Keratinocyte (primary cell): Measurements from ENCODE around the gene MED9. TPM values are rescaled to one million over a fixed set of nuclear protein-coding genes. Genes with fewer than 3 reads are reported as not detected.

Experiments used
- DNase-seq: peaks from one replicate; pipeline ENCODE4 v3.0.0-alpha.2; 2011; ENCODE audit warnings: low read depth, missing footprints, low spot score
- FAIRE-seq: peaks from 2 replicates; lab custom pipeline; 2011; peaks lifted over from hg19 to GRCh38; lab: Jason Lieb, UNC
- H2AFZ ChIP-seq: 2 replicates; pipeline ENCODE4 v1.6.0; 2012; ENCODE audit warnings: low read length, control low read depth, inconsistent platforms; ENCODE audit not compliant: control insufficient read depth
- H3K27ac ChIP-seq: 2 replicates; pipeline ENCODE4 v1.5.1; 2011; ENCODE audit warnings: low read length; ENCODE audit not compliant: control insufficient read depth, insufficient read depth
- H3K27me3 ChIP-seq: 3 replicates; pipeline ENCODE4 v1.6.0; 2011; ENCODE audit warnings: low read length; ENCODE audit not compliant: control insufficient read depth, insufficient read depth; ENCODE audit errors: extremely low read depth
- H3K36me3 ChIP-seq, 2 experiments: 2 replicates in 1 of 2; 3 replicates in 1 of 2; pipeline ENCODE4 v1.5.1; 2011; ENCODE audit warnings: low read length in 2 of 2, mild to moderate bottlenecking in 1 of 2; ENCODE audit not compliant: control insufficient read depth in 2 of 2, insufficient read depth in 2 of 2; ENCODE audit errors: extremely low read depth in 1 of 2
- H3K4me1 ChIP-seq: 3 replicates; pipeline ENCODE4 v1.5.1; 2011; ENCODE audit warnings: low read length; ENCODE audit not compliant: control insufficient read depth, insufficient read depth; ENCODE audit errors: extremely low read depth
- H3K4me2 ChIP-seq: 3 replicates; pipeline ENCODE4 v1.6.0; 2011; ENCODE audit warnings: low read depth, low read length; ENCODE audit not compliant: control insufficient read depth, insufficient read depth; ENCODE audit errors: extremely low read depth
- H3K4me3 ChIP-seq, 3 experiments: fragments of 200-600 bp in 1 of 3; sonication (generic) in 1 of 3; 2 replicates in 2 of 3; 3 replicates in 1 of 3; pipeline ENCODE4 v1.5.1; 2011 to 2016; ENCODE audit warnings: low read length in 3 of 3, mild to moderate bottlenecking in 3 of 3, control low read depth in 2 of 3, inconsistent platforms in 1 of 3, low read depth in 1 of 3, mixed read lengths in 1 of 3, mixed run types in 1 of 3, moderate library complexity in 1 of 3; ENCODE audit not compliant: control insufficient read depth in 2 of 3, insufficient read depth in 2 of 3; ENCODE audit errors: extremely low read depth in 1 of 3
- H3K79me2 ChIP-seq: 2 replicates; pipeline ENCODE4 v1.6.0; 2012; ENCODE audit warnings: low read length; ENCODE audit not compliant: control insufficient read depth, insufficient read depth
- H3K9ac ChIP-seq: 3 replicates; pipeline ENCODE4 v1.6.0; 2011; ENCODE audit warnings: low read length; ENCODE audit not compliant: control insufficient read depth, insufficient read depth; ENCODE audit errors: extremely low read depth
- H3K9me1 ChIP-seq: 3 replicates; pipeline ENCODE4 v1.6.0; 2011; ENCODE audit warnings: low read length; ENCODE audit not compliant: control insufficient read depth, insufficient read depth; ENCODE audit errors: extremely low read depth
- H3K9me3 ChIP-seq: 2 replicates; pipeline ENCODE4 v1.5.1; 2012; ENCODE audit warnings: low read depth, low read length; ENCODE audit not compliant: control insufficient read depth
- H4K20me1 ChIP-seq: 3 replicates; pipeline ENCODE4 v1.6.0; 2011; ENCODE audit warnings: low read length; ENCODE audit not compliant: control insufficient read depth, insufficient read depth; ENCODE audit errors: extremely low read depth
- EZH2 ChIP-seq: IDR thresholded peaks from one replicate; pipeline ENCODE4 v1.6.1; 2012; ENCODE audit warnings: inconsistent platforms, mild to moderate bottlenecking, low read length, moderate library complexity
- dilution Hi-C: fragments of 300-500 bp; cut with MboI; formaldehyde crosslinking; loops from one replicate; pipeline ENCODE4 v1.7.0; 2020; ENCODE audit warnings: low sequenced_read_pairs; ENCODE audit not compliant: extremely low pct_ligation_motif_present
- polyA plus RNA-seq, 5 experiments: library from polyadenylated mRNA; depleted of rRNA in 3 of 5; stranded (reverse) in 3 of 5; stranded (forward) in 1 of 5; unstranded in 1 of 5; fragments of >200 nt; gene quantifications; 1 replicate in 1 of 5; 2 replicates in 3 of 5; 3 replicates in 1 of 5; pipeline versions ENCODE4 v1.2.1 to v1.2.3, GENCODE V29; 2011 to 2012; ENCODE audit warnings: missing spikeins in 2 of 5, low read depth in 1 of 5, low replicate concordance in 1 of 5
- TF ChIP-seq, protein P1 (sequence below), 3 experiments: IDR thresholded peaks in 1 of 3; conservative IDR thresholded peaks in 1 of 3; optimal IDR thresholded peaks in 1 of 3; 2 replicates in 2 of 3; 3 replicates in 1 of 3; pipeline versions ENCODE3 to v1.5.1; 2011; ENCODE audit warnings: low read length in 3 of 3, mild to moderate bottlenecking in 3 of 3, moderate library complexity in 2 of 3, control low read depth in 1 of 3, inconsistent platforms in 1 of 3; ENCODE audit not compliant: insufficient read depth in 2 of 3; ENCODE audit errors: extremely low read depth in 1 of 3

Gene MED9
- polyA plus RNA-seq, 1 donor (not counting 4 experiments of a cell fraction or from before 2014, with no cell fraction given): 6.9 TPM

DNA sequence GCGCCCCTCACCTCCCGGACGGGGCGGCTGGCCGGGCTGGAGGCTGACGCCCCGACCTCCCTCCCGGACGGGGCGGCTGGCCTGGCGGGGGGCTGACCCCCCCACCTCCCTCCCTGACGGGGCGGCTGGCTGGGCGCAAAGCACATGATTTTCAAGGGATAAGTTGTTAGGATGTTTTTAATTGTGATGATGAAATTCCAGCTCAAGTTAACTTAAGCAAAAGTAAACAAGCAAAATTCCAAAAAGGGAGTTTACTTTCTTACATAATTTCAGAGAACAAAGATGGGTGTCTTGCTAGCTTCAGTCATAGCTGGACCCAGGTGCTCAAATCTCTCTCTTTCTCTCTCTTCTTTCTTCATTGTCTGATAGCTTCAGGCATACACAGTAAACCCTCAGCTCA lies 33.6 kb upstream of the MED9 start:
- H3K4me2 ChIP-seq: no peak overlapping the region
- no peak for DNase-seq
- H3K4me1 ChIP-seq: no peaks in the 10 kb centered on the region
- no peak for FAIRE-seq
- H3K36me3 ChIP-seq: no peaks in the 10 kb centered on the region
- no peak overlapping the region for H3K4me3 ChIP-seq
- H3K79me2 ChIP-seq: no peaks in the 10 kb centered on the region
- H3K27ac ChIP-seq: no peak overlapping the region
- H3K9me1 ChIP-seq: no peaks in the 10 kb centered on the region
- H3K27me3 ChIP-seq: peaks cover 9% of the 10 kb centered on the region
- no peaks in the 10 kb centered on the region for H3K9me3 ChIP-seq
- peaks cover 4% of the 10 kb centered on the region for H4K20me1 ChIP-seq
- H3K9ac ChIP-seq: no peak overlapping the region
- H2AFZ ChIP-seq: no peak overlapping the region
- dilution Hi-C loops: no loop called here
- TF ChIP-seq, protein P1, sequence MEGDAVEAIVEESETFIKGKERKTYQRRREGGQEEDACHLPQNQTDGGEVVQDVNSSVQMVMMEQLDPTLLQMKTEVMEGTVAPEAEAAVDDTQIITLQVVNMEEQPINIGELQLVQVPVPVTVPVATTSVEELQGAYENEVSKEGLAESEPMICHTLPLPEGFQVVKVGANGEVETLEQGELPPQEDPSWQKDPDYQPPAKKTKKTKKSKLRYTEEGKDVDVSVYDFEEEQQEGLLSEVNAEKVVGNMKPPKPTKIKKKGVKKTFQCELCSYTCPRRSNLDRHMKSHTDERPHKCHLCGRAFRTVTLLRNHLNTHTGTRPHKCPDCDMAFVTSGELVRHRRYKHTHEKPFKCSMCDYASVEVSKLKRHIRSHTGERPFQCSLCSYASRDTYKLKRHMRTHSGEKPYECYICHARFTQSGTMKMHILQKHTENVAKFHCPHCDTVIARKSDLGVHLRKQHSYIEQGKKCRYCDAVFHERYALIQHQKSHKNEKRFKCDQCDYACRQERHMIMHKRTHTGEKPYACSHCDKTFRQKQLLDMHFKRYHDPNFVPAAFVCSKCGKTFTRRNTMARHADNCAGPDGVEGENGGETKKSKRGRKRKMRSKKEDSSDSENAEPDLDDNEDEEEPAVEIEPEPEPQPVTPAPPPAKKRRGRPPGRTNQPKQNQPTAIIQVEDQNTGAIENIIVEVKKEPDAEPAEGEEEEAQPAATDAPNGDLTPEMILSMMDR (optimal IDR thresholded peaks at IDR 0.05 in 1 of 3, IDR thresholded peaks at IDR 0.05 in 1 of 3, conservative IDR thresholded peaks at IDR 0.05 in 1 of 3; ENCODE audit: extremely low read depth in 1 of 3, insufficient read depth in 2 of 3, low read length in 3 of 3): no peak
- TF ChIP-seq EZH2: no peak

DNA sequence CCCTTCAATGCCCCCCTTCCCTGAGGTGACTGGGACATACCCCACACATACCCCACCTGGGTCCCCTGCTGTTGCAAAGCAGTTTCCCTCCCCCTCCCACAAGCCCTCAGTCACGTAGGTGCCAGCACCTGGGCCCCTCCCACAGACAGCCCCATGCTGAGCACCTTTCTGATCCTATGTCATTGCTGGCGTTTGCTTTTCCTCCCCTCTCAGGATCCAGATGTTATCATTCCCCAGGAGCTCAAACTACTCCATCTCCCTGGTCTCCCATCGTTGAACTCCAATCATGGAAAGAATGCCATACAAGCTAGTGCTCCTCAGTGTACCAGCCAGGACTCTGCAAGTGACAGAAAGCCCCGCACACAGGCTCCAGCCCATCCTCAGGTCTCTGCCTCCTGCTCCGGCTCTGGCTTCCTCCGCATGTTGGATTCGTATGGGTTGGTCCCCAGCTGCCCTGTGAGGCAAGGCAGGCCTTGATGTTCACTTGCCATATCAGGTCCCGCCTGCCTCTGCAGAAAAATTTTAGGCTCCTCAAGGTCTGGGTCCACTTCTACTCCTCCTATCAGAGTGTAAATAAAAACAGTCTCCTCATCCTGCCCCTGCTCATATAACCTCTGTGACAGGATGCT lies 31.4 kb upstream of the MED9 start:
- Histone ChIP-seq H2AFZ (no peak overlapping the region), H3K9me3 (no peaks in the 10 kb centered on the region), H3K27ac (no peak overlapping the region), H3K9me1 (no peaks in the 10 kb centered on the region), H3K27me3 (peaks cover 20% of the 10 kb centered on the region), H3K9ac (no peak overlapping the region), H3K36me3 (no peaks in the 10 kb centered on the region), H3K79me2 (no peaks in the 10 kb centered on the region), H4K20me1 (peaks cover 4% of the 10 kb centered on the region), H3K4me3 (no peak overlapping the region), H3K4me1 (no peaks in the 10 kb centered on the region), H3K4me2 (no peak overlapping the region)
- no peak for TF ChIP-seq EZH2
- TF ChIP-seq, protein P1 (optimal IDR thresholded peaks at IDR 0.05 in 1 of 3, IDR thresholded peaks at IDR 0.05 in 1 of 3, conservative IDR thresholded peaks at IDR 0.05 in 1 of 3; ENCODE audit: extremely low read depth in 1 of 3, insufficient read depth in 2 of 3, low read length in 3 of 3): no peak
- DNase-seq: no peak
- dilution Hi-C loops: no loop called here
- FAIRE-seq: no peak
